Retinal pigment epithelial cell (primary cell): Measurements from ENCODE around the gene TOR1AIP2.

Experiments
- DNase-seq: peaks from one replicate; pipeline ENCODE4 v3.0.0-alpha.2; 2010; ENCODE audit warnings: low read depth
- H3K4me3 ChIP-seq: 2 replicates; pipeline ENCODE4 v1.5.1; 2011; ENCODE audit warnings: mild to moderate bottlenecking, low read length, control low read depth, moderate library complexity
- CTCF ChIP-seq: conservative IDR thresholded peaks from 2 replicates; pipeline ENCODE4 v1.5.1; 2011; ENCODE audit warnings: low read depth, low read length, control low read depth, inconsistent platforms

The TOR1AIP2 gene

GRCh38 chr1:179877586-179878265 is at the start of gene TOR1AIP2:
Gene TOR1AIP2, minus strand, starts transcription at chr1:179877803. Its CDS starts 25,138 bp downstream, at chr1:179852665.
- peak within 1 kb of the TSS; percentile 91 for H3K4me3 ChIP-seq
- DNase-seq: peak; percentile 41
- TF ChIP-seq CTCF: no peak

- no peak for TF ChIP-seq CTCF
- no peak overlapping the region for H3K4me3 ChIP-seq
- DNase-seq: no peak
These were observed 49.2 kb upstream of the TOR1AIP2 start for GRCh38 chr1:179926850-179927205.

GRCh38 chr1:179925922-179926849 is 48.6 kb upstream of the TOR1AIP2 start:
- DNase-seq: no peak
- no peak for TF ChIP-seq CTCF
- H3K4me3 ChIP-seq: no peak overlapping the region

GRCh38 chr1:179925302-179925701 is 47.7 kb upstream of the TOR1AIP2 start:
- no peak overlapping the region for H3K4me3 ChIP-seq
- no peak for DNase-seq
- TF ChIP-seq CTCF: no peak

DNA sequence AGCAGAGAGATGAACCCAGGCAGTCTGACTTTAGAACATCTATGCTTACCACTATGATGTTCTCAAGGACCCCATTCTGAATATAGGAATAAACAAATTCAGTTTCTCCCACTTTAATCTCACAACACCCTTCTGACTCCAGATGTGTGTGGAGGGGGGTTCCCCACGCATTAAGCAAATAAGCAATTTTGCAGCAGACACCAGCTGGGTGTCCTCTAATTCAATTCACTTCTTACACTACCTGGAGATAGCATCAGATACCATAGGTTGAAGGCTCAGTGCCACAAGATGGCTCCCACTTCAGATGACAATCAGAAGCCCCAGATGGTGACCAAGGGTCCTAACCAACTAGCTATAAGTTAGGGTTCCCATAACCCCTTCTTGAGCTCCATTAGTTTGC is 46.7 kb upstream of the TOR1AIP2 start:
- DNase-seq: no peak
- no peak overlapping the region for H3K4me3 ChIP-seq
- no peak for TF ChIP-seq CTCF

- DNase-seq: no peak
- no peak overlapping the region for H3K4me3 ChIP-seq
- no peak for TF ChIP-seq CTCF
These were observed 45.4 kb upstream of the TOR1AIP2 start for GRCh38 chr1:179923029-179923428.
